ENCODE data around the gene CNTNAP3.
"Not testable (repeated sequence)": the region's sequence is repeated elsewhere in the genome, so short reads cannot be mapped to it uniquely, and the experiment has no call there.

Gene CNTNAP3

DNA sequence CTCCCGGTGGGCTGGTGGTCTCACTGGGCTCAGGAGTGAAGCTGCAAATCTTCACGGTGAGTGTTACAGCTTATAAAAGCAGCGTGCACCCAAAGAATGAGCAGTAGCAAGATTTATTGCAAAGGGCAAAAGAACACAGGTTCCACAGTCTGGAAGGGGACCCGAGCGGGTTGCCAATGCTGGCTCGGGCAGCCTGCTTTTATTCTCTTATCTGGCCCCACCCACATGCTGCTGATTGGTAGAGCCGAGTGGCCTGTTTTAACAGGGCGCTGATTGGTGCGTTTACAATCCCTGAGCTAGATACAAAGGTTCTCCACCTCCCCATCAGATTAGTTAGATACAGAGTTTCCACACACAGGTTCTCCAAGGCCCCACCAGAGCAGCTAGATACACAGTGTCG lies 246.2 kb downstream of the CNTNAP3 start:
- H3K4me1 ChIP-seq (ENCODE audit: insufficient read depth, low read length); H2AFZ ChIP-seq (ENCODE audit: low read depth, low read length); H3K9me3 ChIP-seq (ENCODE audit: low read length); H3K27me3 ChIP-seq (ENCODE audit: insufficient read depth, low read length); H3K4me3 ChIP-seq (ENCODE audit: low read length); H3K36me3 ChIP-seq (ENCODE audit: insufficient read depth, low read length): not testable (repeated sequence)

DNA sequence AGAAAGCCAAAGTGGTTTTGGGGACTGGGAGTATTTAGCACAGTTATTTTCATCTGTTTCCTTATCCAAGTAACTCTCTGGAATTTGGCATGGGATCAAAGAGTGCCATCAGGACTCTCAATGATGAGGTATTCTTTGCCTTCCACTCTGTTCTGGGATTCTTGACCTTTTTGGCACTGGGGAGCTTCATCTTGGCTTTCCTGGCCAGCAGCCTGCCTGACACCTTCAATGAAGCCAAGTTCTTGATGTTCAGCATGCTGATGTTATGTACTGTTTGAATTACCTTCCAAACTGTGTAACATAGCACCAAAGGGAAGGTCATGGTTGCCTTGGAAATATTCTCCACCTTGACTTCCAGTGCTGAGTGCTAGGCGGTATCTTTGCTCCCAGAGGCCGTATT lies 248.8 kb downstream of the CNTNAP3 start:
- not testable (repeated sequence) for H3K27me3 ChIP-seq (ENCODE audit: insufficient read depth, low read length); H3K4me1 ChIP-seq (ENCODE audit: insufficient read depth, low read length); H2AFZ ChIP-seq (ENCODE audit: low read depth, low read length)

DNA sequence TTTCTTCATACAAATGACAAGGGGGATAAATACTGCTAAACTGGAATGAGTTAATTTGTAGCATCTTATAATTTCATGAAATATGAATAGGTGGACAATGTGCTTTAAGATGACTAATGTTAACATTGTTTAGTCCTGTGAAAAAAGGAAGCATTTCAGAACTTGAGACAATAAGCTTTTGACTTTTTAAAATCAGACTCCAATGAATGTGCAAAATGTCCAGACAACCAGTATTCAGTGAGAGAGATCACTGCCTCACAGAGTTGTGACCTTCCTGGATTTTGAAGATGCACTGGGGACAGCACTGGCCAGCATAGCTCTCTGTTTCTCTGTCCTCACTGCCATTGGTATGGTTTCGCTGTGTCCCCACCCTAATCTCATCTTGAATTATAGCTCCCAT lies 249.7 kb downstream of the CNTNAP3 start:
- not testable (repeated sequence) for H3K4me3 ChIP-seq (ENCODE audit: low read length); H3K4me1 ChIP-seq (ENCODE audit: insufficient read depth, low read length); H3K9me3 ChIP-seq (ENCODE audit: low read length)

More for the DNA sequence above, 248.8 kb downstream of the CNTNAP3 start:
- not testable (repeated sequence) for H3K9me3 ChIP-seq (ENCODE audit: low read length); H3K36me3 ChIP-seq (ENCODE audit: insufficient read depth, low read length); H3K4me3 ChIP-seq (ENCODE audit: low read length)

DNA sequence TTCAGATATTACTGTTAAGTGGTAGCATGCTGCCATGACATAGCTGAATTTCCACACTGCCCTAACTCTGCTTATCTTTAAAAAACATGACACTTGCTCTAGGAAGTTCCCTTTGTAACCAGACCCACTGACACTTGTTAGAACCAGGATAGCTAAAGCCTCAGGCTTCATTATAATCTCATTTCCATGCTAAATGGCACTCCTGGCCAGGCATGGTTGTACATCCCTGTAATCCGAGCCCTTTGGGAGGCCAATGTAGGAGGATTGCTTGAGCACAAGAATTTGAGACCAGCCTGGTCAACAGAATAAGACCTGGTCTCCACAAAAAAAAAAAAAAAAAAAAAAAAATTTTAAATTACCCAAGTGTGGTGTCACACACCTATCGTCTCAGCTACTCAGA lies 254.1 kb downstream of the CNTNAP3 start:
- H3K9me3 ChIP-seq (ENCODE audit: low read length); H2AFZ ChIP-seq (ENCODE audit: low read depth, low read length); H3K4me1 ChIP-seq (ENCODE audit: insufficient read depth, low read length); H3K36me3 ChIP-seq (ENCODE audit: insufficient read depth, low read length); H3K27me3 ChIP-seq (ENCODE audit: insufficient read depth, low read length); H3K4me3 ChIP-seq (ENCODE audit: low read length): not testable (repeated sequence)

More for the DNA sequence above, 249.7 kb downstream of the CNTNAP3 start:
- not testable (repeated sequence) for H2AFZ ChIP-seq (ENCODE audit: low read depth, low read length); H3K27me3 ChIP-seq (ENCODE audit: insufficient read depth, low read length); H3K36me3 ChIP-seq (ENCODE audit: insufficient read depth, low read length)

DNA sequence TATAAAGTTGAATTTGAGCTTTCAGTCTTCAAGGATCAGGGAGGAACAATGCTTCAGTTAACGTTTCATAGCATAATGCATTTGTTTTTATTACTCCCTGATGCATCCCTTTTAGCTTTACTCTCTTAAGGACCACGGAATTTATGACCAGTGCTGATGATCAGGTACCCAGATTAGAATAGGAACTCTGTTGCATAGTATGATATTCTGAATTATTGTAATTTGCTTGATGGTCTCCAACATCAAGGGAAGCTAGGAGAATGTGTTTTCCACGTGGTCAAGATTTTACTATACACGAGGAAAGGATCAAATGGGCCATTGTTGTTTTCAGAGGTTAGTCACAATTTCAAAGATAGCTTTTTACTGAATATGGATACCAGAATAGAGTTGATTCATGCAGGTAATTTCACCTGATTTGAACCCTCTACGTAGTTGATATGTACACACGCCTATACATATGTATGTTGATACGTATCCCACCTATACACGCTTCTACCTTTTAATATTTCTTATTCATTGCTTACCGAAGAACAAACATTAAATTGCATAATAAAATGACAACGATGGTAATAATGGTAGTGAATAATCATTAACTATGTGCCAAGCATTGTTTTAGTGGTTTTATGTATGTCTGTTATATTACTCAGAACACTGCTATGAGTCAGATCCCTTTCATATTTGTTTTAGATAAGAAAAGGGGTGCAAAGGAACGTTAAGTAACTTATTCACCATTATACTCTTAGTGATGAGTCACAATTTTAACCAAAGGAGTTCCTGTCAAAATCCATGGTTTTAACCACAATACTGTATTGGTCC lies 257.6 kb downstream of the CNTNAP3 start:
- H3K27me3 ChIP-seq (ENCODE audit: insufficient read depth, low read length); H2AFZ ChIP-seq (ENCODE audit: low read depth, low read length); H3K9me3 ChIP-seq (ENCODE audit: low read length): not testable (repeated sequence)

DNA sequence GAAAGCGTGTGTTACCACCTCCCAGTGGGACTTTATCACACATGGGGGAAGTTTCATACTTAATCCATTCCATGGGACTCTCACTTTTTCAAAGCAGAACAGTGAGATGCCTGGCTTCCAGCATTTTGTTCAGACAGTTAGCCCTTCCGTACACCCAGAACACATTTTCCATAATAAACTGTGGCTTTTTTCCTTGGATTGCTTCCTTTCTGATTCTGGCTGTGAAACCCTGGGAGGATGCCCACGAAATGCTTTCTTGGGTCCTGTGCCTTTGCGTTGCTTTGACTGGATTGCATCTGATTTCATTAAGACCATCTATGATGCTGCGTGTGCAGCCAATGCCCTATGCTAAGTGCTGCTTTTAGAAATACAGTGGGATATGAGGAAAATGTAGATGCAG lies 259.1 kb downstream of the CNTNAP3 start:
- H3K4me1 ChIP-seq (ENCODE audit: insufficient read depth, low read length); H3K27me3 ChIP-seq (ENCODE audit: insufficient read depth, low read length); H3K36me3 ChIP-seq (ENCODE audit: insufficient read depth, low read length); H2AFZ ChIP-seq (ENCODE audit: low read depth, low read length); H3K4me3 ChIP-seq (ENCODE audit: low read length); H3K9me3 ChIP-seq (ENCODE audit: low read length): not testable (repeated sequence)

More for the DNA sequence above, 257.6 kb downstream of the CNTNAP3 start:
- H3K4me1 ChIP-seq (ENCODE audit: insufficient read depth, low read length); H3K4me3 ChIP-seq (ENCODE audit: low read length); H3K36me3 ChIP-seq (ENCODE audit: insufficient read depth, low read length): not testable (repeated sequence)

DNA sequence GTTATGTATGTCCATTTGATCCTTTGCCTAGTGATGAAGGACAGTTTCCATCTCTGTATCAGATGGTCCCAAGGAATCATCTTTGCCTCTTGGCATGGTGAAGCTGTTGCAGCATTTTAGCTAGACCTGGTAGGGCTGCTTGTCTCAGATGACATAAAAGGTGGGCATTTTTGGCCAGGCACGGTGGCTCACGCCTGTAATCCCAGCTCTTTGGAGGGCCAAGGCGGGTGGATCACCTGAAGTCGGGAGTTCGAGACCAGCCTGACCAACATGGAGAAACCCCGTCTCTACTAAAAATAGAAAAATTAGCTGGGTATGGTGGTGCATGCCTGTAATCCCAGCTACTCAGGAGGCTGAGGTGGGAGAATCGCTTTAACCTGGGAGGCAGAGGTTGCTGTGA lies 259.8 kb downstream of the CNTNAP3 start:
- not testable (repeated sequence) for H3K36me3 ChIP-seq (ENCODE audit: insufficient read depth, low read length); H3K4me1 ChIP-seq (ENCODE audit: insufficient read depth, low read length); H3K4me3 ChIP-seq (ENCODE audit: low read length); H2AFZ ChIP-seq (ENCODE audit: low read depth, low read length); H3K27me3 ChIP-seq (ENCODE audit: insufficient read depth, low read length); H3K9me3 ChIP-seq (ENCODE audit: low read length)

DNA sequence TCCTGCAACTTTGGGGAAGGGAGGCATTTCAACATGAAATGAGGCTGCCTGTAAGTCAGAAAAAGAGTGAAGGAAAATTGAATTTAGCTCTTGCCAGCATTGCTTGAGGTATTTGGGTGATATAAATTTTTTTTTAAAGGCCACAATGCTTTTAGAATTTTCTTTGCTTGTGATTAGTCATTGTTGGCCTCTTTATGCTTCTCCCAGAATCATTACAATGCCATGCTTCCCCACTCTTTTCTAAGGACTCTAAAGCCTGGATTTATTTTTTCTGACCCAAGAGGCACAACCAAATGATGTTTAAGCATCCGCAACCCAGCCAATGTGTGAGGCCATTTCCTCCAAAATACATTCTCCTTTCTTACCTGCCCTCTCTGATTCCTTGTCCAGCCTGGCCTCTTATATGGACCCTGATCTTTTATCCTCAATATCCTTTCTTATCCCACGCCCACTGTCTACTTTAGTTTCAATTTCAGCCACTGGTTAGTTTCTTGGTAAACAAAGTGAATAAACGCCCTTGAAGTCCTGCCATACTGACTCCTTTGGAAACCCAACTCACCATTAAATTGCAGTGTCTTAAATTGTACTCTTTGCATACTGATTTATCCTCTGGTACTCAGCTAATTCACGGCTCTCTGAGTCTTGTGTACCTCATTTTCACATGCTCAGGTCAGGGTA lies 261.9 kb downstream of the CNTNAP3 start:
- H3K9me3 ChIP-seq (ENCODE audit: low read length); H3K27me3 ChIP-seq (ENCODE audit: insufficient read depth, low read length); H3K4me1 ChIP-seq (ENCODE audit: insufficient read depth, low read length): not testable (repeated sequence)

More for the DNA sequence above, 261.9 kb downstream of the CNTNAP3 start:
- not testable (repeated sequence) for H3K4me3 ChIP-seq (ENCODE audit: low read length); H3K36me3 ChIP-seq (ENCODE audit: insufficient read depth, low read length); H2AFZ ChIP-seq (ENCODE audit: low read depth, low read length)
